HG03575 (cell line): ENCODE measurements around the gene CLHC1.
"Not testable (repeated sequence)": the region's sequence is repeated elsewhere in the genome, so short reads cannot be mapped to it uniquely, and the experiment has no call there.

Experiments
- ATAC-seq: cut with Tn5 transposase; IDR thresholded peaks from one replicate; pipeline ENCODE4 v1.9.1; 2021; ENCODE audit not compliant: unreplicated experiment, insufficient number of reproducible peaks, low FRiP score; ENCODE audit errors: extremely low read depth

CLHC1 gene

DNA sequence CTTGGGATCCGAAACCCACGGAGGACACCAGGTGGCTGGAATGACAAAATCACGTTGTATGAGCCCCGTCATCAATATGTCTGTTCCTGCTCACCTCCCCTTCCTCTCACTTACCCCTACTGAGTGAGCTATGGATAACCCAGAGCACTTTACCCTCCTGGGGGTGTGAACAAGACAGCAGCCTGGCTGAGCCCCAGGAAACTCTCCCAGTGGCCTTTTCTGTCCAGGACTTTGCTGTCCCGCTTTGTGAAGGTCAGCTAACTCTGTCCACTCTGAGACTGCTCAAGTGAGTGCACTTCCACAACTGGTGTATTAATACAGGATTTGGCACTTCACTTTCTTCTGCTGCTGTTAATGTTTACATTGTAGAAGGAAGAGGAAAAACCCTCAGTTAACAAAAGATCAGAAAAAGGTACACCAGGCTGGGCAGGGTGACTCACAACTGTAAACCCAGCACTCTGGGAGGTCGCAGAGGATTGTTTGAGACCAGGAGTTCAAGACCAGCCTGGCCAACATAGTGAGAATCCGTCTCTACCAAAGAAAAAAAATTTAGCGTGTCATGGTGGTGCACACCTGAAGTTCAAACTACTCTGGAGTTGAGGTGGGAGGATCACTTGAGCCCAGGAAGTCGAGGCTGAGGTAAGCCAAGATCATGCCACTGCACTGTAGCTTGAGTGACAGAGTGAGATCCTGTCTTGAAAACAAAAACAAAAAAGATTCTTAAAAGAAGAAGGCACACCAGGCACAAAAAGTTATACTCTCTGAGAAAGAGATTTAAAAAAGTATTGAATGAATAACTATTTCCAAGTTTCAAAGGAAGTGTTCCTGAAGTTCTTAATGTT lies 90.3 kb downstream of the CLHC1 start:
- ATAC-seq = no peak

GRCh38 chr2:55140316-55141219 lies 91.5 kb downstream of the CLHC1 start:
- no peak for ATAC-seq

DNA sequence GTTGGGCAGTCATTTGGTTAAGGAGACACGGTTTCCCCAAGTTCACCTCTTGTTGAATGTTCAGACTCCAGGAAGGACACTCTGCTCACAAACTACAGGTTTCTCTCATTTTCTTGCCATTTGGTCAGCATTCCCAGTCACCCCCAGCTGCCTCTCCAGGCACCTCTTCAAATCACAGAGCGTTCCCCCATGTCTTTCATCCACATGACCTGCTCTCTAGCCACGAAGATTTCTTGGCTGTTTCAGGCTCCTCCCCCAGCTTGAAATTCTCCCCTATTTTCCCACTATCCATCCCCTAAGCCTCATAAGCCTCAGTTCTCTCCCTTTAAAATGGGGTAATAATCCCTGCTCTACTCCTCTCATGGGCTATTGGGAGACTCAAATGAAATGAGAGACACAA lies 92.8 kb downstream of the CLHC1 start:
- no peak for ATAC-seq

DNA sequence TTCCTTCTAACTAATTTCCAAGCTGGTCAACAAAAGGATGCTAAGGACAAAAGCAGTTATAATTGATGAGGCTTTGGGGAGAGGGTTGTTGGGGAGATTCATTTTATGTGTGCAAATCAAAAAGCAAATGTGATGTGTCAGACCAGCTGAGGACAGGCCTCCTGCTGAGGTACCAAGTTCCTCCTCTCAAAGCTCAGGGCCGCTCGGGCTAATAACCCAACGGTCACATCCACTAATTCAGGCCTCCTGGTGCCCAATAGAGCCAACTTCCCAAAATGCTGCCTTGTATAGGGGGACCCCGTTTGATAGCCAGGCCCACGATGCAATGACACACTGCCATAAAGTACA lies 93.2 kb downstream of the CLHC1 start:
- ATAC-seq = no peak

GRCh38 chr2:55138014-55138881 lies 93.8 kb downstream of the CLHC1 start:
- no peak for ATAC-seq

DNA sequence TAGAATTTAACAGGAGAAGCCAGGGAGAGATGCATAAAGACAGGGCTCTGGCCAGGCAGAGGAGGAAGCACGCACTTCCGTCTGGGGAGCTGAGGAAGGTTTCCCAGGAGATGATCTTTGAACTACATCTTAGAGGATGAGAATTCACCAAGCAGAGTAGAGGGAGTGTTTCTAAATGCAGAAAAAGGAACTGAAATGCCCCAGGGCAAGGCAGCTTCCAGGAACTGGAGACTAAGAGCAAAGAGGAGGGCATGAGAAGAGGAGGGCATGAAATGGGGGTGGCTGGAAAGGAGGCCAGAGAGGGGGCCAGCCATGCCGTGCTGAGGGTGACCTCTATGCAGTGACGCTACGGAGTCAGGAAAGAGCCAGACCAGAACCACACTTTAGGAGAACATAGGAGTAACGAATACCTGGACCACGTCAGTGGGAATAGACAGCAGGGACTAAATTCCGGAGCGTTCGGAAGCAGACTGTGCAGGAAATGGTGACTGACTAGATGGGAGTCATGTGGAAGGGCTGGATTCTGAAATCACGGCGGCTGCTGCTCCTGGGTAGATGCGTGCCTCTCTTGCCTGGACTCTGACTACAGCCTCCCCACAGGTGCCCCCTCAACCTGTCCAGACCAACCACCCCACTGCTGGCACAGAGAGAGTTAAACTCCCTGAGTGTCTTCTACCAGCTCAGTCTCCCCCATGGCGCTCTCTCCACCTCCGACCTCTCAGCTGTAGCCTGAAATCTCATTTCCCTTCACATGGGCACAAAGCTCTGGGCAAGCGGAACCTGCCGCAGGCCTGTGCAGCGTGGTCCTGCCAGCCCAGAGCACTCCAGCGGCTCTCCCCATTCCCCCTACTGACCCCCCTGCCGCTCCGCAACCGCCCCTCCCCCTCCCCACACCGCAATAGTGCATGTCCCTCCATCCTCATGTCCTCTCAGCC lies 94.8 kb downstream of the CLHC1 start:
- no peak for ATAC-seq

DNA sequence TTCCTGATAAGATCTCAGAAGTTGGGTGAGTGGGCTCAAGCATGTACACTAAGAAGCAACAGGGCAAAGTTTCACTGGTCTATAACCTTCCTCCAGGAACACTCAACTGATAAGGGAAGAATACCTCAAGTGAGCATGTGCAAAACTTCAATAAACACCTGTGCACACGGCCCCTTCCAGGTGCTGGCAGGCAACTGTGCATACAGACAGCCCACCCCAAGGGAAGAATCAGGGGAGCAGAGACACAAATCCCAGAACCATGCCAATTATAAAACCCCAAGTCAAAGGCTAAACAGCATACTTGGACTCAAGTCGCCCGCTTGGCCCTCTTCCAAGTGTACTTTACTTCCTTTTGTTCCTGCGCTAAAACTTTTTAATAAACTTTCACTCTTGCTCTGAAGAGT lies 96.0 kb downstream of the CLHC1 start:
- no peak for ATAC-seq

DNA sequence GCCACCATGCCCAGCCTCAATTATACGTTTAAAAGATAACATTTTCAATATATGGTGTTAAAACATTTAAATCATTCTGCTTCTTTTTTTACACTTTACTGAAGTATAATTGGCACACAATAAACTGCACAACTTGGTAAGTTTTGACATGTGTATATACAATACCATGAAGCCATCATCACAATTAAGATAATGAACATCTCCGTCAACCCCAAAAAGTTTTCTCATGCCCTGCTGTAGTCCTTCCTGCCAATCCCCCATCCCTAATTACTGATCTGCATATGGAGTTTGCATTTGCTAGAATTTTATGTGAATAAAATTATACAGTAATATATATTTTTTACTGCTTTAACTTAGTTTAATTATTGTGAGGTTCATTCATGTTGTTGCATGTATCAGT lies 96.6 kb downstream of the CLHC1 start:
- no peak for ATAC-seq

- no peak for ATAC-seq
Observed at GRCh38 chr2:55134316-55134706, 97.8 kb downstream of the CLHC1 start.

- ATAC-seq = peak; percentile 69
Observed at GRCh38 chr2:55133467-55134315, 98.4 kb downstream of the CLHC1 start.

DNA sequence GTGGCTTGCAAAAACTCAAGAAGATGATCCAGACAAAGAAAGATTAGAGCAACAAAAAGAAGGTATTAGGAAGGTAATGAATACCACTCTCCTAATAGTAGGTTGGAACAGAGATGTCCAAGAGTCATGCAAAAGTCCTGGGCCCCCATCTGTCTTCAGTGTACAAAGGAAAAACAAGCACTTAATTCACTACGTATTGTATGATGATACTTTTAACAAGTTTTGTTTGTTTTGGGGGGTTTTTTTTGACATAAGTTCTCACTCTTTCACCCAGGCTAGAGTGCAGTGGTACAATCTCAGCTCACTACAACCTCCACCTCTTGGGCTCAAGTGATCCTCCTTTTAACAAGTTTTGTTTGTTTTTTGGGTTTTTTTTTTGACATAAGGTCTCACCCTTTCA lies 101.2 kb downstream of the CLHC1 start:
- no peak for ATAC-seq

DNA sequence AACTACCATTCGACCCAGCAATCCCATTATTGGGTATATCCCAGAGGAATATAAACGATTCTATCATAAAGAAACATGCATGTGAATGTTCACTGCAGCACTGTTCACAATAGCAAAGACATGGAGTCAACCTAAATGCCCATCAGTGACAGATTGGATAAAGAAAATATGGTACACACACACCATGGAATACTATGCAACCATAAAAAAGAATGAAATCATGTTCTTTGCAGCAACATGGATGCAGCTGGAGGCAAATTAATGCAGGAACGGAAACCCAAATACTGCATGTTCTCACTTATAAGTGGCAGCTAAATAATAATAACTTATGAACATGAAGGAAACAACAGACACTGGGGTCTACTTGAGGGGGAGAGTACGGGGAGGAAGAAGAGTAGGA lies 105.5 kb downstream of the CLHC1 start:
- not testable (repeated sequence) for ATAC-seq
